Activated CD8-positive, alpha-beta memory T cell treated with anti-CD3 and anti-CD28 coated beads for 24 hours (primary cell): Measurements from ENCODE around the gene NPR3.
"Not testable (repeated sequence)": the region's sequence is repeated elsewhere in the genome, so short reads cannot be mapped to it uniquely, and the experiment has no call there.

Source experiments
- DNase-seq: peaks from one replicate; pipeline ENCODE4 v3.0.0-alpha.2; 2020

NPR3 gene

DNA sequence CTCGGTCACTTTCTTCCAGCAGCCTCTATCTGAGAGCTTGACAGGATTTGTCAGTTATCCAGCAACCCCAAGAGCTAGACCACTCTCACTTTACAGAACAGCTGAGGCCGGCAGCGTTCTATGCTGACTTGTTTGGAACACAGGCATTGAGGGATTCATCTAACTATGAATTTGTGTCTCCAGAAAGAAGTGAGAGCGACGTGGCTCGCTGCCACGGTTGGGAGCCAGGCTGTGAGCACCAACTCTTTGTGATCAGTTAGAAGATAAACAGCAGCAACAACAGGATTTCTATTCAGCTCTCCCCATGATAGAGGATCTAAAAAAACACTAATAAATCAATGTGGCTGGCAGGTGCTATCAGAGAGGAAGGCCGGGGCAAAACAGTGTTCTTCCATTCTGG lies 58.6 kb downstream of the NPR3 start:
- DNase-seq = no peak

DNA sequence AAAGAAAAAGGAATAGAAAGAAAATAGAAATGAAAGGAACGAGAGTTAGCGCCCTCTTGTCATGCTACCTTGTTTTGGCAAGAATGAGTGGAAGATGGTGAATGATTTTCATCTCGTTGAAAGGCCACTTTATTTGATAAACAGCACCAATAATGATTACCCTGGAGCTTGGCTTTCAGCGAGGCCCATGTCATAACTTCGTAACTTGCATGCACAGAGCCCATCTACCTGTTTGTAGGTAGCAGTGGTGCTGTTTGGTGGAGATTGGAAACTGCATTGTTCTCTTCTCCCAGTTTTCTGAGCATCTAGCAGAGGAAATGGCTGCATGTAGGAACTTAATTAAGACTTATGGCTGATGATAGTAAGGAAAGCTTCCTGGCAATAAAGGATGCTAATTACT lies 59.3 kb downstream of the NPR3 start:
- DNase-seq = no peak

GRCh38 chr5:32771037-32771436 lies 59.9 kb downstream of the NPR3 start:
- no peak for DNase-seq

GRCh38 chr5:32773944-32774343 lies 62.8 kb downstream of the NPR3 start:
- DNase-seq = no peak

DNA sequence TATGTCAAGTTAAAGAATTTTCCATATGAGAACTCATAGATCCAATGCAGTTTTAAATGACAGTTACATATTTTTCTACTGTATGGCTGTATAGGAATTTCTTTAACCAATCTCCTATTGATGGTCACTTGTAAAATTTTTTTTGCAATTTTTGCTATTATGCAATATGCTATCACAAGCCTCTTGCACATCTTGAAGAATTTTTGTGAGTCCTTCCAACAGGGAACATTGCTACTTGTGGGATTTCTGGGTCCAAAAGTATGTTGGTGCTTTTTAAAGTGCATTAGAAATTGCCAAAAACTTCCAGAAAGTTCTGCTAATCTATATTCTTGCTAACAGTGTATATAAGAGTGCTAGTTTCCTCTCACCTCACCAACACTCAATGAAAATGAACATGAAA lies 65.1 kb downstream of the NPR3 start:
- no peak for DNase-seq

- no peak for DNase-seq
Observed at GRCh38 chr5:32777222-32777621, 66.1 kb downstream of the NPR3 start.

- DNase-seq = no peak
Observed at GRCh38 chr5:32777733-32778132, 66.6 kb downstream of the NPR3 start.

GRCh38 chr5:32778403-32778802 lies 67.3 kb downstream of the NPR3 start:
- DNase-seq = no peak

DNA sequence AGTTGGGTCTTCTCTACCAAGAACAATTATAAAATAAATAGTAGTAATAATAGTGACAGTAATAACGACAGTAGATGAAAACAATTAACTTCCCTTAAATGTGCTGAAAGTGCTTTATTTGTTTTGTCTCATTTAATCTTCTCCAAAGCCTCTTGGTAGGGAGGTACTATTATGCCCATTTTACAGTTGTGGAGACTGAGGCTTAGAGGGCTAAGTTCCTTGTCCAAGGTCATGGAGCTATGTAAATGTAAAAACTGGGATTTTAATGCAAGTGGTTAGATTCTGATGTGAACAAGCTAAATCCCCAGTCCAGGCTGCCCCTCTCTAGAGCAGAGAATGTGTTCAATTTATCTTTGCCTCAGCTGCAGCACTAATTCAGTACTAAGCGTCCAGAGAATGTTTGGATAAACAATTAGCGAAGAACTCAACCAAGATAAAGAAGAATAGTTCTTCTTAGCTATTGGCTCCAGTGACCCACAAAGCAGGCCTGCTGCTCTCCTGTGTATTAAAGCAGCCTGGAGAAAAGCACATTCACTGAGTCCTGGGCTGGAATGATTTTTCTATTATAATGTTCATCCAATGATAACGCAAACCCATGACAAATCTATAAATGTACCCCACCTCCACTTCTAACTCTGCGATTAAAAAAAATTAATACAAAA lies 68.8 kb downstream of the NPR3 start:
- DNase-seq = no peak

GRCh38 chr5:32780508-32780919 lies 69.4 kb downstream of the NPR3 start:
- no peak for DNase-seq

DNA sequence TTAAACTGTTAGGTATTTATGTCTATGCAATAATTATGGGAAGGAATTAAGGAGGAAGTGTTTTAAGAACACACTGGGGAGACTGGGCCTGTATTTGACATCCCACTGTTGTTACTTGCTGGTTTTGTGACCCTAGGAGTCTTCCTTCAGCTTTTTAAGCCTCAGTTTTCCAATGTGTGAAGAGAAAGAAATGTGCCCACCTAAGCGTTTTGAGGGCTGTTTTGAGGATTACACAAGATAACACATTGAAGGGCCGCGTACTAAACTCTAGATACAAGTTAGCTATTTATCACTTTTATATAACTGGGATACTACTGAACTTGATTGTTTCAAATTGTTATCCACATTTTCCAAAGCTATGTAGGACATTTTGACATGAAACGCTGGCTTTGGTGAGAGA lies 72.5 kb downstream of the NPR3 start:
- no peak for DNase-seq

GRCh38 chr5:32785611-32786254 lies 74.6 kb downstream of the NPR3 start:
- DNase-seq = no peak

- no peak for DNase-seq
Observed at GRCh38 chr5:32786311-32786710, 75.2 kb downstream of the NPR3 start.

DNA sequence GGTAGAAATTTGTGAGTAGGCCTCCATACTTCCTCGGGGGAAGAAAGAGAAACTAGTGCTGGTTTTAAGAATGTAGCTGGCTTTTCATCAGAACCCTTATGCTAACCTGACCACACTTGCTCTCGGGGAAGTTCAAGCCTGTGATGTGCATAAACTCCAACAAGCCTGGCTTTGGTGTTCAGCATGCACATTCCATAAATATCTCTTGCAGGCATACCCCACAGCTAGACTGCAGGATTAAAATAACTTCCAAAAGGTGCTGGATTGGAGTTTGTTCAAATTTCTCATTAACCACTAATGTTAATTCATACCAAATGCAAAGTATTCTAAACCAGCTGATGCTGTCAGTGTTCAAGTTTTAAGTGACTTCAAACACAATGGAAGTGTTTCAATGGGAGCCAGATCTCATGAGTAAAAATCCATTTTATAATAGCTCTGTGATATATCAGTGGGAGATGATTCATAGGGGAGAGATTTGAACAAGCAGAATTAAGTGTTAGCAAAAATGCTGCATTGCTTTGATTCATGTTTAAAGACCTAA lies 79.4 kb downstream of the NPR3 start:
- no peak for DNase-seq

DNA sequence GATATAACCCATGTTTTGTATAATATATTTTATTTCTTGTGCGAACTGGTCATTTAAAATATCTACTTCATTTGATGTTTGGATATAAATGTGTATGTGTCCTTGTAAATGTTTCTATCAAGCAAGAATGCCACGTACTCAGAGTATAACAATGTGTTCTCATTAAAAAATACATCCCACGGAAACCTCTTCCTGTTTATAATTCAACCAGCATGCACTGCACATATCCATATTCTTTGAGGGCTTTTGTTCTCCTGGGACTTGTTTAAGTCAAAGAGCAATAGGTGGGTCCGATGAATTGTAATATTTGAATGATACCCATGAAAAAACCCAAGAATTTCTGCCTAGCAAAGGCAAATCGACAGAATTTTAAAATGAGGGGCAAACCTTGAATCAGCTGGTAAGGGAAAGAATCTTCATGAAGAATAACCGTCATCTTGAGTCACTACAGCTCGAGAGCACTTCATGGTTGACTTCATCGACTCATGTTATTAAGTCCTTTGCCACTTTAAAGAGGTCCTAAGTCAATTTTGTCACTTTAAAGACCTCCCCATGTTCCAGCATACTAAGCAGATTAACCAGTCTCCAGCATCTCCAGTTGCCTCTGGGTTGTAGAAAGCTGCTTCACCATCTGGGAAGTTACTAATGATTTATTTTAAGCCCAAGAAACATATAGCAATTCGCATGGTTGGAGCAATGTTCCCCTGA lies 80.6 kb downstream of the NPR3 start:
- DNase-seq = no peak

DNA sequence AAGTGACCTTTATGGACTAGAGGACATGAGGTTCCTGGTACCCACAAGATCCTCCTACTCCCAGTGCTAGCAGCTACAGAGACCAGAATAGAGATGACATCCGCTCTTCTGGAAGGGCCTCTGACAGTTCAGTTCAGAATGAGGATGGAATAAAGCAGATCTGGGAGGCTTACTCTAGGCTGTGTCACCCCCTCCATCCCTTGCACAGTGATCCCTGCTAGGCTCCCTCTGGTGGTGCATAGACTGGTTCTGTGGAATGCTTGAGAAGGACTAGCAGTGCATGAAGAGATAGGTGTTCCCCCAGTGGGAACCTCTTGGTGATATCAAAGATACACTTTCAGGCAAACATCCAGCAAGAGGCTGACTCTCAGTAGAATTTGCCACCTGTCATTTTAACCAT lies 83.0 kb downstream of the NPR3 start:
- no peak for DNase-seq

DNA sequence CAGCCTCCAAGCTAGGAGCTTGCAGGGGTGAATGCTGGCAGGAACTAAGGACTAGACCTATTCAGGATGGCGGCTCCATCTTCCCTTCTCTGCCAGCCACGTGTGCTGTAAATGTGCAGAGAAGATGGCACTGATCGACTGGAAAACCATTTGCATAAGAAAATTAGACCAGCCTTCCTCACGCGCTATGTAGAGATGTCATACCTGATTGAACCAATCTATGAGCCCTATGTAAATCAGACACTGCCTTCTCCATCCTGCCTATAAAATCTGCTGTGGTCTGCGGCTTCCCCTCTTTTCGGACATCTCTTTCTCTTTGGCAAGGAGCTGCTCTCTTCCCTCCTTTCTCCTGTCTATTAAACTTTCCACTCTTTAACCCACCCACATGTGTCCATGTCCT lies 91.6 kb downstream of the NPR3 start:
- DNase-seq = no peak

DNA sequence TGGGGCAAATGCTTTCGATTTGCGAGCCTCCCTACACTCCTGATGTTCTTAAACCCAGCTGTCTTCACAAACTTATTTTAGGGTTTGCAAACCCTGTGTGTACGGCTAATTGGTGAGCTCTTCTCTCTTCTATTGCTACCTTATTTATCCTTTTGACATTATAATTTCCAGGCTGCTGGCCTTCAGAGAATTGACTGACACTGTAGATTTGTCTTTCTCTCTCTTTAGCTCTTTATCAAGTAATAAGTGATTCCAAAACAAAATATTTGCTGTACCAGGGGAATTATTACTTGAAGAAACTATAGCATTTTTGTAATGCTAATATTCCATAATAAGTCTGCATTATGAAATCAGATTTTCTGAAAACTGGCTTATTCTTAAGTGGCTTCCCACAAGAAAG lies 92.5 kb downstream of the NPR3 start:
- no peak for DNase-seq

- DNase-seq = not testable (repeated sequence)
Observed at GRCh38 chr5:32805462-32805861, 94.3 kb downstream of the NPR3 start.

- no peak for DNase-seq
Observed at GRCh38 chr5:32805971-32806638, 95.0 kb downstream of the NPR3 start.

GRCh38 chr5:32808783-32809182 lies 97.7 kb downstream of the NPR3 start:
- DNase-seq = no peak

GRCh38 chr5:32810804-32811203 lies 99.7 kb downstream of the NPR3 start:
- DNase-seq = no peak

DNA sequence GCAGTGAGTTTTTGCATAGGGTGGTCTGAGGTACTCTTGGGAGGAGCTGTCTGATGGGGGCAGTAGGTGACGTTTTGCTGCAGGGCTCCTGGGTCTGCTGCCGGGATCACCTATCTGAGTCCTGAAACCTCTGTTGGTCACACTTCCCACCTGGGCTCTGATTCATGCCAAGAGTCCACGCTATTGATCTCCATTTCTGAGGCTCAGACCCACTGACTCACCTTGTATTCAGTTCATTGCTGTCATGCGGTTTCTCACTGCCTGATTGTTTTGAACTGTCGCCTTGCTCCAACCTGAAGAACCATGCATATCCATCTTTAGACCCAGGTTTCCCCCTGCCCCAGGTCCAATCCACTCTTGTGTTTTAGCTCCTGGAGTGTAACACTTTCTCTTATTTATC lies 101.3 kb downstream of the NPR3 start:
- DNase-seq = no peak

GRCh38 chr5:32814141-32814540 lies 103.0 kb downstream of the NPR3 start:
- DNase-seq = no peak
